GM12874 (cell line): Measurements from ENCODE around the gene PDE4D.

ENCODE experiments used
- CTCF ChIP-seq: IDR thresholded peaks from 2 replicates; pipeline ENCODE4 v1.5.1; 2011; ENCODE audit warnings: low read depth, mild to moderate bottlenecking, control low read depth, low read length, moderate library complexity; ENCODE audit not compliant: insufficient read depth

The PDE4D gene

GRCh38 chr5:59356813-59357380, 536.6 kb downstream of the PDE4D start:
- no peak for TF ChIP-seq CTCF

- TF ChIP-seq CTCF: no peak
These were observed 538.7 kb downstream of the PDE4D start for GRCh38 chr5:59354811-59355210.

- TF ChIP-seq CTCF: no peak
These were observed 539.3 kb downstream of the PDE4D start for GRCh38 chr5:59354274-59354673.

- TF ChIP-seq CTCF: no peak
These were observed 542.3 kb downstream of the PDE4D start for GRCh38 chr5:59351076-59351794.

- no peak for TF ChIP-seq CTCF
These were observed 545.3 kb downstream of the PDE4D start for GRCh38 chr5:59348189-59348588.

GRCh38 chr5:59346982-59347381, 546.5 kb downstream of the PDE4D start:
- no peak for TF ChIP-seq CTCF

GRCh38 chr5:59346514-59346913, 547.0 kb downstream of the PDE4D start:
- no peak for TF ChIP-seq CTCF
